ENCODE data around the gene LRRC73. TPM values are rescaled to one million over a fixed set of nuclear protein-coding genes. Genes with fewer than 3 reads are reported as not detected.

Gene LRRC73
- total RNA-seq, 1 experiment from 2014 or later = 0.37 TPM

DNA sequence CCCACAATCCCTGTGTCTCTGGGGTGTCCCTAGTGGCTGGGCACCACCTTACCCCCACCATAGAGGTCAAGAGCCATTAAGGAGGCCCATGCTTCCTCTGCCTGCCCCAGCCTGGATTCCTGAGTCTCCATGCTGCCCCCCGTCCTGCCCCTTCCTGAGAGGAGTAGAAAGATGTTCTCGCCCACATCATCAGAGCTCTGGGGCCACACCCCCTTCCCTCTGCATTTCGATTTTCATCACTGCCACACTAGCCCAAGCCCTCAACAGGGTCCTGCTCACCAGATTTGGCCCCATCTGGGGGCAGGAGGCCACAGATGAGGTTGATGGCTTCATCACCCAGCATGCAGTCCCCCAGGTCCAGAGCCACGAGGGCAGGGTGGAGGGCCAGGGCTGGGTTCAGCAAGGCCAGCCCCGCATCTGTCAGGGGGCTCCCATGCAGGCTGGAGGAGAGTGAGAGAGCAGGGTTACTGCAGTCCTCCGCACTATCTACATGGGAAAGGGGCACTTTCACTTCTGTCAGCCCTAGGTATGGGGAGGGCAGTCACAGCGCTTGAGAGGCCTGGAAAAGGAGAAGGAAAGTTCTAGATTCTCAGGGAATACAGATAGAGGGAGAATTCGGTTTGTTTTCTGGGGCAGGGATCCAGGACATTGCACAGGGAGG lies 1.5 kb downstream of the LRRC73 start:
- peak overlapping the region; percentile 63 for H3K4me3 Mint-ChIP-seq (ENCODE audit: unreplicated experiment)
- H3K36me3 Mint-ChIP-seq (ENCODE audit: insufficient read depth, unreplicated experiment) = peaks cover 46% of the 10 kb centered on the region
- no peaks in the 10 kb centered on the region for H3K27me3 Mint-ChIP-seq (ENCODE audit: insufficient read depth, unreplicated experiment)
- TF ChIP-seq, protein P1, sequence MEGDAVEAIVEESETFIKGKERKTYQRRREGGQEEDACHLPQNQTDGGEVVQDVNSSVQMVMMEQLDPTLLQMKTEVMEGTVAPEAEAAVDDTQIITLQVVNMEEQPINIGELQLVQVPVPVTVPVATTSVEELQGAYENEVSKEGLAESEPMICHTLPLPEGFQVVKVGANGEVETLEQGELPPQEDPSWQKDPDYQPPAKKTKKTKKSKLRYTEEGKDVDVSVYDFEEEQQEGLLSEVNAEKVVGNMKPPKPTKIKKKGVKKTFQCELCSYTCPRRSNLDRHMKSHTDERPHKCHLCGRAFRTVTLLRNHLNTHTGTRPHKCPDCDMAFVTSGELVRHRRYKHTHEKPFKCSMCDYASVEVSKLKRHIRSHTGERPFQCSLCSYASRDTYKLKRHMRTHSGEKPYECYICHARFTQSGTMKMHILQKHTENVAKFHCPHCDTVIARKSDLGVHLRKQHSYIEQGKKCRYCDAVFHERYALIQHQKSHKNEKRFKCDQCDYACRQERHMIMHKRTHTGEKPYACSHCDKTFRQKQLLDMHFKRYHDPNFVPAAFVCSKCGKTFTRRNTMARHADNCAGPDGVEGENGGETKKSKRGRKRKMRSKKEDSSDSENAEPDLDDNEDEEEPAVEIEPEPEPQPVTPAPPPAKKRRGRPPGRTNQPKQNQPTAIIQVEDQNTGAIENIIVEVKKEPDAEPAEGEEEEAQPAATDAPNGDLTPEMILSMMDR (IDR thresholded peaks at IDR 0.05; ENCODE audit: unreplicated experiment) = no peak
- intact Hi-C loops (cut with micrococcal nuclease) = no loop called here
- peaks cover 11% of the 10 kb centered on the region for H3K4me1 Mint-ChIP-seq (ENCODE audit: insufficient read depth, unreplicated experiment)
- ChIA-PET CTCF (interaction anchor here (0.5 to 6.4 kb wide), 9 partner anchors 7 to 509 kb away, joined by 3 to 93 read pairs (median 7); partner anchors contain the start of gene DLK2), POLR2A (interaction anchor here (0.6 to 3.3 kb wide), 7 partner anchors 13 to 279 kb away, joined by 3 to 29 read pairs (median 13); partner anchors contain the start of genes DLK2 and DNPH1)
- DNase-seq (ENCODE audit: unreplicated experiment) = no peak
- no peaks in the 10 kb centered on the region for H3K9me3 Mint-ChIP-seq (ENCODE audit: unreplicated experiment)
- BruUV-seq (replicated peaks) = no TSS peak
- no peak overlapping the region for H3K27ac Mint-ChIP-seq (ENCODE audit: low read depth, unreplicated experiment)

DNA sequence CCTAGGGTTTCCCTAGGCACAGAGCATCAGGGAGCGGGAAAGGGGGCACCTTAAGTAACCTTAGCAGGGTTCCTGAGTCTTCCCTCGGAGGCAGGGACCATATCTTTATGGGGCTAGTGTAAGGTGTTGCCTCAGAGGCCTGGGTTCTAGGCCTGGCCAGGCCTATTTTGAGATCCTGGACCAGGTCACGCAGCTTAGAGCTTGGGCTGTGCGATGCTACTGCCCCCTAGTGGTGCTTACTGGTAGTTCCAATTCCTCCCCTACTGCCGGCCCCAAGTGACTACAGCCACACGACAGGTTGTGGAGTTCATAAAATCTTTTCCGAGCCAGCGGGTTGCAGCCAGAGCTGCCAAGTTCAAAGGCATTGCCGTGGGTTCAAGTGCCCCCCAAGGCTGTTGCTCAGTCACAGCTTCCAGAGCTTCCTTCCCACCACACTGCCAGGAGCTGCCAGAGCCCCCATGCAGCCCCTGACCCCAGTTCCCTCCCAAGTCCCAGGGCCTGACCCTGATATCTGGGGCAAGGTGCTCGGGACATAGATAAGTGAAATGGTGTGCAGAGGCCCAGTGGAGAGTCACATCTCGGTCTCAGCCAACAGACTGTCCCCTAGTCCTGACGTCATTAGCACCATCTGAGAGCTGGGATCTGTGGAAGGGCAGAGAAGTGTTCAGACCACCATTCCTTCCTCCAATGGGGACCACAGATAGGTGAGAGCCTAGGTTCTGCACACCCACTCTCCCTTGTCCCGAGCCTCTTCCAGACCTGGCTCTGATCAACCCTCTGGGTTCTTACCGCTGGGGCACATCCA lies 3.3 kb downstream of the LRRC73 start:
- CTCF ChIA-PET = interaction anchor here (0.6 to 6.4 kb wide), 48 partner anchors 9 to 918 kb away, joined by 3 to 93 read pairs (median 5); partner anchors contain the start of genes DLK2 and POLR1C
- POLR2A ChIA-PET = interaction anchor here (0.6 to 3.3 kb wide), 18 partner anchors 9 to 277 kb away, joined by 3 to 29 read pairs (median 4); partner anchors contain the start of genes DLK2, DNPH1, POLR1C and TJAP1
- H3K27ac Mint-ChIP-seq (ENCODE audit: low read depth, unreplicated experiment) = no peak overlapping the region

DNA sequence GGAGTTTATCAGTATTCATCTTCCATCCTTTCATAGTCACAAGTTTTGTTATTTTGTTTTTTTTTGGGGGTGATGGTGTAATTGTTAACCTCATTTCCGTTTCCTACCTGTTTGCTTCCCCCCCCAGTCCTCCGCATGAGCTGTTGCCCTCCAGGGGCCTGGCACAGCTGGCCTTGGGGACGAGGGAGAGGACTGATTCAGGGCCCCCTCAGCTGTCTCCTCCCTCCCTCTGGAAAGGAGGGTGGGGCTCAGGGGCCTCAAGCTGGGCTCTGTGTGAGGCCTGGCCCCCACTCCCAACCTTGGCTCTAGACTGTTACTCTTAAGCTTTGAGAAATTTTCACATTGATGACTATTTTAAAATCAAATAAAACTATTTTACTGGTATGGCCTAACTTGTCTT lies 4.0 kb downstream of the LRRC73 start:
- no peaks in the 10 kb centered on the region for H3K9me3 Mint-ChIP-seq (ENCODE audit: unreplicated experiment)
- H3K36me3 Mint-ChIP-seq (ENCODE audit: insufficient read depth, unreplicated experiment) = peaks cover 50% of the 10 kb centered on the region

More for the DNA sequence above, 3.3 kb downstream of the LRRC73 start:
- intact Hi-C loops (cut with micrococcal nuclease) = loop anchor here (1.0 kb wide), 3 partner anchors 53 to 244 kb away; no protein-coding TSS in a partner anchor
- Mint-ChIP-seq H3K9me3 (ENCODE audit: unreplicated experiment) (no peaks in the 10 kb centered on the region), H3K27me3 (ENCODE audit: insufficient read depth, unreplicated experiment) (no peaks in the 10 kb centered on the region), H3K36me3 (ENCODE audit: insufficient read depth, unreplicated experiment) (peaks cover 50% of the 10 kb centered on the region), H3K4me1 (ENCODE audit: insufficient read depth, unreplicated experiment) (peaks cover 11% of the 10 kb centered on the region), H3K4me3 (ENCODE audit: unreplicated experiment) (no peak overlapping the region)
- BruUV-seq (replicated peaks) = no TSS peak
- TF ChIP-seq, protein P1 (IDR thresholded peaks at IDR 0.05; ENCODE audit: unreplicated experiment) = peak; percentile 94
- DNase-seq (ENCODE audit: unreplicated experiment) = peak; percentile 80

More for the DNA sequence above, 4.0 kb downstream of the LRRC73 start:
- no peak for DNase-seq (ENCODE audit: unreplicated experiment)
- H3K4me3 Mint-ChIP-seq (ENCODE audit: unreplicated experiment) = no peak overlapping the region
- BruUV-seq (replicated peaks) = TSS peak; percentile 37
- intact Hi-C loops (cut with micrococcal nuclease) = loop anchor here (1.0 kb wide), 3 partner anchors 52 to 243 kb away; no protein-coding TSS in a partner anchor
- H3K27me3 Mint-ChIP-seq (ENCODE audit: insufficient read depth, unreplicated experiment) = no peaks in the 10 kb centered on the region
- H3K27ac Mint-ChIP-seq (ENCODE audit: low read depth, unreplicated experiment) = no peak overlapping the region
- ChIA-PET CTCF (interaction anchor here (0.6 to 6.4 kb wide), 37 partner anchors 9 to 604 kb away, joined by 3 to 93 read pairs (median 5); partner anchors contain the start of genes DLK2 and POLR1C), POLR2A (interaction anchor here (1.0 to 3.3 kb wide), 16 partner anchors 8 to 527 kb away, joined by 3 to 29 read pairs (median 6); partner anchors contain the start of genes DLK2, DNPH1, PEX6 and POLR1C)
- TF ChIP-seq, protein P1 (IDR thresholded peaks at IDR 0.05; ENCODE audit: unreplicated experiment) = no peak
- peaks cover 11% of the 10 kb centered on the region for H3K4me1 Mint-ChIP-seq (ENCODE audit: insufficient read depth, unreplicated experiment)

All from MCF 10A (cell line).